GM18868 (cell line): ENCODE data around the gene EVA1A.

Experiments
- ATAC-seq: cut with Tn5 transposase; IDR thresholded peaks from one replicate; pipeline ENCODE4 v1.9.1; 2021; ENCODE audit warnings: mild to moderate bottlenecking, moderate library complexity; ENCODE audit not compliant: unreplicated experiment

Gene EVA1A

GRCh38 chr2:75564026-75564688, 3.4 kb upstream of the EVA1A start:
- ATAC-seq = no peak

GRCh38 chr2:75563591-75563990, 2.9 kb upstream of the EVA1A start:
- ATAC-seq = no peak

- no peak for ATAC-seq
Measured at GRCh38 chr2:75562513-75562864, 1.8 kb upstream of the EVA1A start.

GRCh38 chr2:75561566-75562512, 1.1 kb upstream of the EVA1A start:
- ATAC-seq = no peak

GRCh38 chr2:75560022-75560767, 544 bp downstream of the EVA1A start:
- peak; percentile 75 for ATAC-seq

GRCh38 chr2:75559680-75560021, 1.1 kb downstream of the EVA1A start:
- ATAC-seq = no peak

GRCh38 chr2:75558786-75559679, 1.7 kb downstream of the EVA1A start:
- no peak for ATAC-seq

- no peak for ATAC-seq
Measured at GRCh38 chr2:75558136-75558535, 2.6 kb downstream of the EVA1A start.

- no peak for ATAC-seq
Measured at GRCh38 chr2:75557474-75558133, 3.1 kb downstream of the EVA1A start.

GRCh38 chr2:75556679-75557366, 3.9 kb downstream of the EVA1A start:
- ATAC-seq = no peak

- ATAC-seq = no peak
Measured at GRCh38 chr2:75555701-75556100, 5.0 kb downstream of the EVA1A start.

GRCh38 chr2:75553935-75554531, 6.7 kb downstream of the EVA1A start:
- ATAC-seq = no peak

GRCh38 chr2:75552222-75552621, 8.5 kb downstream of the EVA1A start:
- ATAC-seq = no peak

GRCh38 chr2:75551434-75551833, 9.3 kb downstream of the EVA1A start:
- ATAC-seq = no peak

- no peak for ATAC-seq
Measured at GRCh38 chr2:75549401-75550253, 11.1 kb downstream of the EVA1A start.

GRCh38 chr2:75548036-75548573, 12.6 kb downstream of the EVA1A start:
- peak; percentile 35 for ATAC-seq

GRCh38 chr2:75547345-75548035, 13.2 kb downstream of the EVA1A start:
- peak; percentile 50 for ATAC-seq
